Measurements from ENCODE around the gene KCNJ12. TPM values are rescaled to one million over a fixed set of nuclear protein-coding genes. Genes with fewer than 3 reads are reported as not detected.
"Not testable (repeated sequence)": the region's sequence is repeated elsewhere in the genome, so short reads cannot be mapped to it uniquely, and the experiment has no call there.

Gene KCNJ12
- total RNA-seq, 4 donors from 2014 or later = 1.5 to 3.2 (median 2.5) TPM

- TF ChIP-seq CTCF (IDR thresholded peaks at IDR 0.05) = no peak
- no peak for ATAC-seq (ENCODE audit: low FRiP score)
- no peak for DNase-seq (ENCODE audit: low spot score)
These were observed 43.4 kb downstream of the KCNJ12 start for GRCh38 chr17:21419299-21420239.

- DNase-seq (ENCODE audit: low spot score); ATAC-seq (ENCODE audit: low FRiP score): not testable (repeated sequence)
These were observed 44.4 kb downstream of the KCNJ12 start for GRCh38 chr17:21420503-21421090.

GRCh38 chr17:21421421-21422310 lies 45.5 kb downstream of the KCNJ12 start:
- ATAC-seq (ENCODE audit: low FRiP score); DNase-seq (ENCODE audit: low spot score): not testable (repeated sequence)

GRCh38 chr17:21422311-21423189 lies 46.4 kb downstream of the KCNJ12 start:
- not testable (repeated sequence) for DNase-seq (ENCODE audit: low spot score); ATAC-seq (ENCODE audit: low FRiP score)

GRCh38 chr17:21423190-21423493 lies 47.0 kb downstream of the KCNJ12 start:
- not testable (repeated sequence) for ATAC-seq (ENCODE audit: low FRiP score); DNase-seq (ENCODE audit: low spot score)

GRCh38 chr17:21424697-21425096 lies 48.5 kb downstream of the KCNJ12 start:
- ATAC-seq (ENCODE audit: low FRiP score); DNase-seq (ENCODE audit: low spot score): not testable (repeated sequence)

- ATAC-seq (ENCODE audit: low FRiP score) = no peak
- no peak for DNase-seq (ENCODE audit: low spot score)
- TF ChIP-seq CTCF (IDR thresholded peaks at IDR 0.05) = no peak
These were observed 49.2 kb downstream of the KCNJ12 start for GRCh38 chr17:21425321-21425720.

- no peak for TF ChIP-seq CTCF (IDR thresholded peaks at IDR 0.05)
- ATAC-seq (ENCODE audit: low FRiP score) = no peak
- DNase-seq (ENCODE audit: low spot score) = no peak
These were observed 49.6 kb downstream of the KCNJ12 start for GRCh38 chr17:21425736-21426135.

GRCh38 chr17:21426246-21426645 lies 50.1 kb downstream of the KCNJ12 start:
- not testable (repeated sequence) for ATAC-seq (ENCODE audit: low FRiP score); DNase-seq (ENCODE audit: low spot score)

GRCh38 chr17:21426876-21427275 lies 50.7 kb downstream of the KCNJ12 start:
- not testable (repeated sequence) for DNase-seq (ENCODE audit: low spot score); ATAC-seq (ENCODE audit: low FRiP score)

GRCh38 chr17:21427727-21428126 lies 51.6 kb downstream of the KCNJ12 start:
- not testable (repeated sequence) for ATAC-seq (ENCODE audit: low FRiP score)

GRCh38 chr17:21428752-21429424 lies 52.7 kb downstream of the KCNJ12 start:
- DNase-seq (ENCODE audit: low spot score); ATAC-seq (ENCODE audit: low FRiP score): not testable (repeated sequence)

More at GRCh38 chr17:21427727-21428126, 51.6 kb downstream of the KCNJ12 start:
- DNase-seq (ENCODE audit: low spot score) = not testable (repeated sequence)

GRCh38 chr17:21429921-21430628 lies 53.9 kb downstream of the KCNJ12 start:
- peak; percentile 25 for ATAC-seq (ENCODE audit: low FRiP score)
- DNase-seq (ENCODE audit: low spot score) = not testable (repeated sequence)
